Right lobe of liver (tissue), 6 donors: ENCODE measurements around the gene RNF217. TPM values are rescaled to one million over a fixed set of nuclear protein-coding genes. Genes with fewer than 3 reads are reported as not detected.
"Not testable (repeated sequence)": the region's sequence is repeated elsewhere in the genome, so short reads cannot be mapped to it uniquely, and the experiment has no call there.

ENCODE experiments used
- ATAC-seq, 4 donors: fragments of 200-7000 bp; cut with Tn5 transposase; one replicate each; pipeline ENCODE4 v1.9.1; 2020; ENCODE audit warnings: mild to moderate bottlenecking in 4 of 4, moderate library complexity in 4 of 4
- DNase-seq, 3 donors: peaks; one replicate each; pipeline ENCODE4 v3.0.0-alpha.2; 2020
- H3K27ac ChIP-seq, 3 donors: fragments of 200-600 bp; one replicate each; pipeline ENCODE4 v1.8.0; 2022
- H3K27me3 ChIP-seq, 2 donors: fragments of 200-600 bp; one replicate each; pipeline ENCODE4 v1.8.0; 2022
- H3K36me3 ChIP-seq, 4 donors: fragments of 200-600 bp; sonication (generic) in 1 of 4; one replicate each; pipeline versions ENCODE4 v1.5.1 to v1.8.0; 2017 to 2022; ENCODE audit warnings: control low read depth in 1 of 4
- H3K4me1 ChIP-seq, 4 donors: fragments of 200-600 bp; sonication (generic) in 1 of 4; one replicate each; pipeline versions ENCODE4 v1.5.1 to v1.8.0; 2017 to 2022; ENCODE audit warnings: control low read depth in 1 of 4
- H3K4me3 ChIP-seq, 3 donors: fragments of 200-600 bp; one replicate each; pipeline ENCODE4 v1.8.0; 2022
- H3K9me3 ChIP-seq, 4 donors: fragments of 200-600 bp; sonication (generic) in 1 of 4; one replicate each; pipeline versions ENCODE4 v1.5.1 to v1.8.0; 2017 to 2022; ENCODE audit warnings: control low read depth in 1 of 4
- POLR2A ChIP-seq: fragments of 450-650 bp; IDR thresholded peaks from one replicate; pipeline ENCODE4 v1.6.1; 2017; ENCODE audit warnings: antibody characterized with exemption, mild to moderate bottlenecking
- WGBS: methylation state at CpG from one replicate; pipeline ENCODE4 v1.1.6; 2018; ENCODE audit warnings: low coverage, low lambda C conversion rate; ENCODE audit not compliant: insufficient coverage; ENCODE audit errors: missing lambda C conversion rate; 5-methylcytosine and 5-hydroxymethylcytosine counted together
- intact Hi-C, 2 donors: fragments of 100-400 bp; cut with DNase I; formaldehyde crosslinking; loops; one replicate each; pipeline versions ENCODE4 v1.11.2 to v1.14.1; 2022
- total RNA-seq, 6 experiments: library from RNA; depleted of rRNA in 2 of 6; stranded (reverse); fragments of >200 nt in 2 of 6; fragmentation: NEBNext Ultra II Directional in 3 of 6; extraction: Animal tissue kit (Norgen Biotek cat#: 25700) in 3 of 6; gene quantifications; one replicate each; pipeline versions ENCODE4 v1.1.0 to v1.2.4, GENCODE V29; 2016 to 2023
- TF ChIP-seq, protein P1 (sequence below), 4 donors: fragments of 200-600 bp in 3 of 4; fragments of 450-650 bp in 1 of 4; IDR thresholded peaks; one replicate each; pipeline versions ENCODE4 v1.5.1 to v1.8.0; 2016 to 2022; ENCODE audit warnings: antibody characterized with exemption in 4 of 4, mild to moderate bottlenecking in 2 of 4
- donor health status: DM: no; HTN: yes; CAD: no.
- donor health status: DM: no; HTN: no; CAD: no.
- donor health status: DM: no; HTN: no; CAD: no.
- donor health status: DM: no; HTN: yes; CAD: no.
- donor health status: DM: no; HTN: yes; CAD: no.

Gene RNF217
- total RNA-seq, 6 experiments from 2014 or later: 9.8 to 20.7 (median 14.3) TPM

DNA sequence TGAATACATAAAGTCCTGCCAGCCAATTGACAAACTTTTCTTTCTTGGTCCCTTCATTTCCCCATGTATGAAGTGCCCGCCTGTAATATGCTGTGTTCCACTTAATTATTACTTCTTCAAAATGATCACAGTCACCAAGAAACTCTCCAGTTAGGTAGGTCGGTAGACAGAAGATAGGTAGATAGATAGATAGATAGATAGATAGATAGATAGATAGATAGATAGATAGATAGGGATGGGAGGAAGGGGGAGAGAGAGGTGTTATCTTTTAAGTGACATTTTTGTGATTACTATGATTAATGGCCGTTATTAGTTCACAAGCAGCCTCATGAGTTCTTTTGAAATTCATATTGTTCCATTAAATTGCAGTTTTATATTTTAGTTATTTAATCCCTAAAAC is 111.9 kb downstream of the RNF217 start:
- ATAC-seq: no peak
- Histone ChIP-seq H3K4me1 (no peaks in the 10 kb centered on the region), H3K27ac (no peak overlapping the region), H3K36me3 (peaks cover 0 to 15% (median 0%) of the 10 kb centered on the region in 4 donors), H3K9me3 (no peaks in the 10 kb centered on the region), H3K27me3 (no peaks in the 10 kb centered on the region), H3K4me3 (no peak overlapping the region)
- no peak for DNase-seq
- intact Hi-C loops: no loop called here
- 89% methylated on average over 3 of the region's 3 CpGs for WGBS
- TF ChIP-seq, protein P1, sequence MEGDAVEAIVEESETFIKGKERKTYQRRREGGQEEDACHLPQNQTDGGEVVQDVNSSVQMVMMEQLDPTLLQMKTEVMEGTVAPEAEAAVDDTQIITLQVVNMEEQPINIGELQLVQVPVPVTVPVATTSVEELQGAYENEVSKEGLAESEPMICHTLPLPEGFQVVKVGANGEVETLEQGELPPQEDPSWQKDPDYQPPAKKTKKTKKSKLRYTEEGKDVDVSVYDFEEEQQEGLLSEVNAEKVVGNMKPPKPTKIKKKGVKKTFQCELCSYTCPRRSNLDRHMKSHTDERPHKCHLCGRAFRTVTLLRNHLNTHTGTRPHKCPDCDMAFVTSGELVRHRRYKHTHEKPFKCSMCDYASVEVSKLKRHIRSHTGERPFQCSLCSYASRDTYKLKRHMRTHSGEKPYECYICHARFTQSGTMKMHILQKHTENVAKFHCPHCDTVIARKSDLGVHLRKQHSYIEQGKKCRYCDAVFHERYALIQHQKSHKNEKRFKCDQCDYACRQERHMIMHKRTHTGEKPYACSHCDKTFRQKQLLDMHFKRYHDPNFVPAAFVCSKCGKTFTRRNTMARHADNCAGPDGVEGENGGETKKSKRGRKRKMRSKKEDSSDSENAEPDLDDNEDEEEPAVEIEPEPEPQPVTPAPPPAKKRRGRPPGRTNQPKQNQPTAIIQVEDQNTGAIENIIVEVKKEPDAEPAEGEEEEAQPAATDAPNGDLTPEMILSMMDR (IDR thresholded peaks at IDR 0.05): no peak
- no peak for TF ChIP-seq POLR2A

DNA sequence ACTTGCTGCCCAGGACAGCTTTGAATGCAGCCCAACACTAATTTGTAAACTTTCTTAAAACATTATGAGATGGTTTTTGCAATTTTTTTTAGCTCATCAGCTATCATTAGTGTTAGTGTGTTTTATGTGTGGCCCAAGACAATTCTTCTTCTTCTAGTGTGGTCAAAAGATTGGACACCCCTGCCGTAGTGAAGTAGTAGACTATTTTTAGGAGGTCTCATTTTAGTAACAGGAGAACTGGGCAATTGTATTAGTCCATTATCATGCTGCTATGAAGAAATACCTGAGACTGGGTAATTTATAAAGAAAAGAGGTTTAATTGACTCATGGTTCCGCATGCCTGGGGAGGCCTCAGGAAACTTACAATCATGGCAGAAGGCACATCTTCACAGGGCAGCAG is 112.8 kb downstream of the RNF217 start:
- WGBS: 100% methylated on average over 2 of the region's 2 CpGs
- H3K27ac ChIP-seq, intact Hi-C loops, H3K4me3 ChIP-seq, DNase-seq, H3K27me3 ChIP-seq, H3K4me1 ChIP-seq, ATAC-seq, H3K9me3 ChIP-seq: not testable (repeated sequence)
- H3K36me3 ChIP-seq: peaks cover 0 to 15% (median 0%) of the 10 kb centered on the region in 4 donors

DNA sequence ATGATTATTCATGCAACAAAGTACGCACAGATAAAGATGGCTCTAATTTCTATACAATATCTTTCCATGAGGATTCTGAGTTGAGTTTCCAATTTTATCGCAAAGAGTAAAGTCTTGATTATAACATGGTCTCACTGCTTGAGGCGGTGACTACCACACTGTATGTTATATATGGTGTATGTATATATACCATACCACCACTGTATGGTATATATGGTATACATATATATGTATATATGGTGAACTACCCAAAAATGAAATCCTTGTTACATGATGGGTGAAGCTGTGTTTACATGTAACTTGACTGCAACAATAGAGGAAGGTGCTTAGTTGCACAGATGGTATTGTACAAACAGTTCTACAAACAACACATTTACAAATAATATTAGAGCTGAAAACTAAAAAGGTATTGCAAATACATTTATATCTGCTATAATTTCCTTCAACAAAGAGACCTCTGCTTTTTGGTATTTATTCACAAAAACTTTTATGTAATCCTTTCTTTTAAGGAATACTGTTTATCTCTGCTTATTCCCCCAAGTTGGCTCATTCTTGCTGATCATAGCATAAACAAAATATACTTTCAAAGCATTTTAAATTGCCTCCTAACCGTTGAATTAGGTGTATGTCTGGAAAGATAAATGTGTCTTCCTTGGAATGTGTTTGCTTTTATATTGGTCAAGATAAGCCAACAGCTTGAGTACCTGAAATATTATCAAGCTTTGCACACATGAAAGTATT is 113.7 kb downstream of the RNF217 start:
- DNase-seq (no peak), ATAC-seq (no peak)
- TF ChIP-seq, protein P1 (IDR thresholded peaks at IDR 0.05): no peak
- TF ChIP-seq POLR2A: no peak
- H3K27ac ChIP-seq: no peak overlapping the region
- WGBS: 59% methylated on average over 4 of the region's 4 CpGs
- H3K36me3 ChIP-seq: peaks cover 0 to 15% (median 0%) of the 10 kb centered on the region in 4 donors
- H3K4me3 ChIP-seq: no peak overlapping the region
- intact Hi-C loops: no loop called here
- no peaks in the 10 kb centered on the region for H3K27me3 ChIP-seq
- H3K9me3 ChIP-seq: no peaks in the 10 kb centered on the region
- H3K4me1 ChIP-seq: no peaks in the 10 kb centered on the region

DNA sequence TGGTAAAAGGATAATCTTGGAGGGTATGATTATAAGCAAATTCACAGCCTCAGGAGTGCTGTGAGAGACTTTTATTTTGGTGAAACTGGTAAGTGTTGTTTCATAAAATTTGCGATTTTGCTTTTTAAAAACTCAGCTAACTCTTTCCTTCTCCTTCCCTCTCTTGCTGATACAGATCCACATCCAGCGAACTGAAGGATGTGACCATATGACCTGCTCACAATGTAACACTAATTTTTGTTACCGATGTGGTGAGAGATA is 114.2 kb downstream of the RNF217 start:
- DNase-seq (no peak), ATAC-seq (no peak)
- Histone ChIP-seq H3K9me3 (no peaks in the 10 kb centered on the region), H3K4me1 (no peaks in the 10 kb centered on the region), H3K27ac (no peak overlapping the region), H3K4me3 (no peak overlapping the region), H3K36me3 (peaks cover 0 to 15% (median 0%) of the 10 kb centered on the region in 4 donors), H3K27me3 (no peaks in the 10 kb centered on the region)
- TF ChIP-seq, protein P1 (IDR thresholded peaks at IDR 0.05): no peak
- TF ChIP-seq POLR2A: no peak
- 89% methylated on average over 3 of the region's 3 CpGs for WGBS
- intact Hi-C loops: no loop called here

DNA sequence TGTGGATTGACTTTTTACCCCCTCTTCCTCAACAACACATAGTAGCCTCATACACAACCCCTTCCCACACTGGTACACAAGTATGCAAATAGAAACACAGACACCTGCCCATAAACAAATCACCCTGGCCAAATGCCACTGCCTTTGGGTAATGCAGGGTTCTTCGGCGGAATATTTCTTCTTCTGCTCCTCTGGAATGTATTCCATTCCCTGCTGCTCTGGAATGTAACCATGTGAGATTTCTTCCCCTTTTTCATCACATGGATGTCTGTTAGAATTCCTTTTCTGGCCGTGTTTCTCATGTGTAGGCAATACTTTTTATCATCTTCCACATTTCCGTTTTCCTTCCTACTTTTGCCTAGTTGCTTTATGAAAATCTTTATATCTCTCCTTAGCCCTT is 115.2 kb downstream of the RNF217 start:
- no peak for ATAC-seq
- H3K4me3 ChIP-seq: no peak overlapping the region
- H3K27me3 ChIP-seq: no peaks in the 10 kb centered on the region
- no peak for DNase-seq
- 89% methylated on average over 4 of the region's 4 CpGs for WGBS
- no peak for TF ChIP-seq POLR2A
- TF ChIP-seq, protein P1 (IDR thresholded peaks at IDR 0.05): no peak
- intact Hi-C loops: no loop called here
- H3K36me3 ChIP-seq: peaks cover 0 to 15% (median 0%) of the 10 kb centered on the region in 4 donors
- no peaks in the 10 kb centered on the region for H3K9me3 ChIP-seq
- H3K27ac ChIP-seq: no peak overlapping the region
- H3K4me1 ChIP-seq: no peaks in the 10 kb centered on the region
